HG02973 (cell line): ENCODE measurements around the gene CDH3.

Source experiments
- ATAC-seq: cut with Tn5 transposase; IDR thresholded peaks from one replicate; pipeline ENCODE4 v1.9.1; 2021; ENCODE audit warnings: moderate library complexity; ENCODE audit not compliant: unreplicated experiment

The CDH3 gene

DNA sequence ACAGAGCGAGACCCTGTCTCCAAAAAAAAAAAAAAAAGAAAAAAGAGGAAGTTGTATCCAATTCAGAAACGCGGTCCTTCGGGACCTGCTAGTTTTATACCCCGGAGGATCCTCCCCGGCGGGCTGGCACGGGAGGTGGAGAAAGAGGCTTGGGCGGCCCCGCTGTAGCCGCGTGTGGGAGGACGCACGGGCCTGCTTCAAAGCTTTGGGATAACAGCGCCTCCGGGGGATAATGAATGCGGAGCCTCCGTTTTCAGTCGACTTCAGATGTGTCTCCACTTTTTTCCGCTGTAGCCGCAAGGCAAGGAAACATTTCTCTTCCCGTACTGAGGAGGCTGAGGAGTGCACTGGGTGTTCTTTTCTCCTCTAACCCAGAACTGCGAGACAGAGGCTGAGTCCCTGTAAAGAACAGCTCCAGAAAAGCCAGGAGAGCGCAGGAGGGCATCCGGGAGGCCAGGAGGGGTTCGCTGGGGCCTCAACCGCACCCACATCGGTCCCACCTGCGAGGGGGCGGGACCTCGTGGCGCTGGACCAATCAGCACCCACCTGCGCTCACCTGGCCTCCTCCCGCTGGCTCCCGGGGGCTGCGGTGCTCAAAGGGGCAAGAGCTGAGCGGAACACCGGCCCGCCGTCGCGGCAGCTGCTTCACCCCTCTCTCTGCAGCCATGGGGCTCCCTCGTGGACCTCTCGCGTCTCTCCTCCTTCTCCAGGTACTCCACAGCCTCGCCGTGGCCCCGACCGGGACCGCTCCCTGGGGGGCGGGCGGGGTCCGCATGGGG, at the start of gene CDH3:
CDH3 (plus strand) TSS at position 596 of the 779 bp plus-strand sequence; CDS start at position 666, 70 bp downstream.
- ATAC-seq: no peak

DNA sequence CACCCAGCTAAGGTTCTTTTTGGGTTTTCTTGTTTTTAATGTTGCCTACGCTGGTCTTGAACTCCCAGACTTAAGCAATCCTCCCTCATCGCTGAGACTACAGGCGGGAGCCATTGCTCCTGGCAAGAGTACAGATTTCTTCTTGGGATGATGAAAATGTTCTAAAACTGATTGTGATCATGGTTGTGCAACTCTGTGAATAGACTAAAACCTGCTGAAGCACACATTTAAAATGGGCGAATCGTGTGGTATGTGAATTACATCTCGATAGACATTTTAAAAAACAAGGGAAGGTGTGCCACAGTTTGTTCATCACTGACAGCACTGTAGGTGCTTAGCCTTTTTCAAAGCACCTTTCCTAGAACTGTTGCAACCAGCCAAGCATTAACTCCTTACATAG, 48.8 kb upstream of the CDH3 start:
- ATAC-seq: no peak

DNA sequence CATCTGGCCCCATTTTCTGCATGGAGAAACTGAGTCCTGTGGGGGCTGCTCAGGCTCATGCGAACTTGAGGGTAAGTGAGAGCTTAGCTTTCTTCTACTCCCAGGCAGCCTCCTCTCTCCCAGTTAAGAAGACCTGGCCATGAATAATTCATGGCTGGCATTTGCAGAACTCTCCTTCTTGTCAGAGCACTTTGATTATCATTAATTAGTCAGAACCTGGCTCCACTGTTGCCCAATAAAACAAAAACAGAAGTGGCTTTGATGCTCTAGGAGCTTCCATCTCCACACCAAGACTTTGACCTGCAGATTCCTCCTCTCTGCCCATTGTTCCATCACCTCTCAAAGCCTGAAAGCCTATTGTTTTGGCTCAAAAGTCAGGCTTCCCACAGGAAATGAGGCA, 45.5 kb upstream of the CDH3 start:
- no peak for ATAC-seq

DNA sequence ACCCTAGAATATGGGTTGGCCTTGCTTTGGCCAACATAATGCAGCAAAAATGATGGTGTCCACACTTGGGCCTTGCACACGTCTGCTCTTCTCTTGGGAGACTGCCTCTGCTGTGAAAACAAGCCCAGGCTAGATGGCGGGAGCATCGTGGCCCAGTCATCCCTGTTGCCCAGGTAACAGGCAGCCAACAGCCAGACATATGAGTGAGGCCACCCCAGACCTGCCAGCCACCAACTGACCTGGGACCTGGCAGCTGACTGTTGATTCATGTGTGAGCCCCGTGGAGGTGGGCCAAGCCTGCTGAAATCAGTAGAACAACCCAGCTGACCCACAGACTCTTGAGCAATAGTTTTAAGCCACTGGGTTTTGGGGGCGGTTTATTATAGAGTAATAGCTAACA, 39.4 kb upstream of the CDH3 start:
- ATAC-seq: no peak

DNA sequence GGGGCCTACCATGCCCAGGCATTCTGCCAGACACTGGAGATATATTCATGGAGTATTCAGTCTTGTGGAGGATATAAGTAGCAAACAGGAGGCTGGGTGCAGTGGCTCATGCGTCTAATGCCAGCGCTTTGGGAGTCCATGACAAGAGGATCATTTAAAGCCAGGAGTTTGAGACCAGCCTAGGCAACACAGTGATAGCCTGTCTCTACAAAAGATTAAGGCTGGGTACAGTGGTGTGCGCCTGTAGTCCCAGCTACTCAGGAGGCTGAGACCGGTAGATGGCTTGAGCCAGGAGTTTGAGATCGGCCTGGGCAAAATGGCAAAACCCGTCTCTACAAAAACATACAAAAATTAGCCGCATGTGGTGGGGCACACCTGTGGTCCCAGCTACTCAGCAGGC, 37.7 kb upstream of the CDH3 start:
- no peak for ATAC-seq

DNA sequence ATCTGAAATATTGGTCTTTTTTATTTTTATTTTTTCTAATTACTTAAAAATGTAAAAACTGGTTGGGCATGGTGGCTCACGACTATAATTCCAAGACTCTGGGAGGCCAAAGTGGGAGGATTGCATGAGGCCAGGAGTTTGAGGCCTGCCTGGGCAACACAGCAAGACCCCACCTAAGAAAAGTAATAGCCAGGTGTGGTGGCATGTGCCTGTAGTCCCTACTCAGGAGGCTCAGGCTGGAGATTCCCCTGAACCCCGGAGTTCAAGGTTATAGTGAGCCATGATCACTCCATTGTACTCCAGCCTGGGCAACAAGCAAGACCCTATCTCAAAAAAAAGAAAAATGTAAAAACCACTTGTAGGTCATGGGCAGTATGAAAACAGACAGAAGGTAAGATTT, 36.8 kb upstream of the CDH3 start:
- no peak for ATAC-seq

DNA sequence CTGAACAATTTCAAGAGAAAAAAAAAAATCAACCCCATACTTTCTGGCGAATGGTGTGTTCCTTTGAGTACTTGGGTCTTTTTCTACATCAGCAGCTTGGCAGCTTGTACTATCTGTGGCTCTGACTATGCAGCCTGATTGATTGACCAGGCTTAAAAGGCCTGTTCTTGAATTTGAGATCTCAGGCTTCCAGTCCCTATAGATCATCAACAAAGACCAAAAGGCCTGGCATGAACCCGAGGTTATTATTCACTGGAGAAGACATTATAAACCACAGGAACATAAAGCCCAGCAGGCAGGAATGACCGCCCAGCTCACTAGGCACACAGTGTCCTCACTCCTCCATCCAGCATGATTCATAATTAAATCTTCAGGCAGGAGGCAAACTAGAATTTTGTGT, 32.1 kb upstream of the CDH3 start:
- no peak for ATAC-seq

DNA sequence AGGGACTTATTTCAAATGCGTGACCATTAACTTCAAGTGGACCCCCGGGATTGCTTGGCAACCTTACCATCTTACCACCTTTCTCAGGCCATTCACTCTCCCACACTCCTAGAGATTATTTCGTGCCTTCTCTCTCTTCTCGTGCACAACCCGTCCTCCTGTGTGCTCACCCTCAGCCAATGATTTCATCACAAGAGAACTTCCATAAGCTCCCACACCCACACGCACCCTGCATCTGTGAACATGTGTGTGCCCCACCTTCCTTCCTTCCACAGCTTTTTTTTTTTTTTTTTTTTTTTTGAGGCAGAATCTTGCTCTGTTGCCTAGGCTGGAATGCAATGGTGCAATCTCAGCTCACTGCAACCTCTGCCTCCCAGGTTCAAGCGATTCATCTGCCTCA, 27.4 kb upstream of the CDH3 start:
- no peak for ATAC-seq

DNA sequence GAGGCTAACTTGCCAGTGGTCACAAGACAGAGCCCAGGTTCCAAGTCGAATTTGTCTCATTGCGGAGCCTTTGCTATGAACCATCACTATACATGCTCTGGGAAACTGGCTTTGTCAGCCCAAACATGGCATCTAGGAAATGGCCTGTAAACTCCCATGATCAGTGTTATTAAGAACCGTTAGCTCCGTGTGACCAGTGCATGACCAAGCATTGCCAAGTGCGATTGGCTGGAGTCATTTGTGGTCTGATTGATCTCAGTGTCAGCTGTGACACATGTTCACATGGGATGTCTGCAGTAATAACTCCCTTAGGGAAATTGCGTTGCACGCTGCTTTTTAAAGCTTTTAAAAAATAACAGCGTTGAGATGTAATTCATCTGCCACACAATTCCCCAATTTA, 18.6 kb upstream of the CDH3 start:
- ATAC-seq: no peak

DNA sequence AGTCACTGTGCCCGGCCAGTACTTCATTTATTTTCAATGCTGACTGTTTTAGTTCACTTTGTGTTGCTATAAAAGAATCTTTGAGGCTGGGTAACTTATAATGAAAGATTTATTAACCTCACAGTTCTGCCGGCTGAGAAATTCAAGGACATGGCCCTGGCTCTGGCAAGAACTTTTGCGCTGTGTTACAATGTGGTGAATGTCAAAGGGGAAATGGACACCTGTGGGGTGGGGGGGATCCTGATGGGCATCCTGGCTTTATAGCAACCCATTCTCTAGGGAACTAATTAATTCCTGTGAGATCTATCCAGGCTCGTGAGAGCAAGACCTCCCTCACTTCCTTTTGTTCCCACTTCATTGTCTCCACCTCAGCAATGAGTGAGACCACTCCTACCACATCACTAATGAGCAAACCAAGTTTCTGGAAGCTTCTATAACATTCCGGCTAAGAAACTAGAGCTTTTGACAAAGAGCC, 17.1 kb upstream of the CDH3 start:
- ATAC-seq: no peak

DNA sequence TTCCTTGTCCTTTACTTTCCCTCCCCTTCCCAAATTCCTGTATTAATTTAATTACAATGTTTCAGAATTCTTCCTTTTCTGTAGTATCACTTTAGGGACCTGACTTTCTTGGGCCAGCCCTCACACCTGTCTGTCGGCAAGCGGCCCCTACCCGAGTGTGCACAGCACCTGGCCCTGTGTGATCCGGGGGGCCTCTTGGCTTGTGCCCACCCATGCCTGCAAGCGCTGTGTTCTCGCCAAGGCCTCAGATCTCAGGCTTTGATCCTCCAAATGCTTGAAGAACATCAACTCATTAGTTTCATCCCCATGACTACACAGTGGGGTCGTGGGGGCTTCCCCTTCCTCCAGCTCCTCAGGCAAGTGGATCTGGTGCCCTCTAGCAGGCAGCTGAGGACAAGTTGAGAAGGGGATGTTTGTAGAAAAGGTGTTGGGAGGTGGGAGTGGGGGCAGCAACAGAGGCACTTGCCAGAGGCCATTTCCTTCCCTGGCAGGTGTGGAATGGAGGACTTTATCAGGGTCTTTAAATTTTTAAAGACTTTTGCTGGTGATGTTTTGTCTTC, 15.7 kb upstream of the CDH3 start:
- ATAC-seq: no peak

DNA sequence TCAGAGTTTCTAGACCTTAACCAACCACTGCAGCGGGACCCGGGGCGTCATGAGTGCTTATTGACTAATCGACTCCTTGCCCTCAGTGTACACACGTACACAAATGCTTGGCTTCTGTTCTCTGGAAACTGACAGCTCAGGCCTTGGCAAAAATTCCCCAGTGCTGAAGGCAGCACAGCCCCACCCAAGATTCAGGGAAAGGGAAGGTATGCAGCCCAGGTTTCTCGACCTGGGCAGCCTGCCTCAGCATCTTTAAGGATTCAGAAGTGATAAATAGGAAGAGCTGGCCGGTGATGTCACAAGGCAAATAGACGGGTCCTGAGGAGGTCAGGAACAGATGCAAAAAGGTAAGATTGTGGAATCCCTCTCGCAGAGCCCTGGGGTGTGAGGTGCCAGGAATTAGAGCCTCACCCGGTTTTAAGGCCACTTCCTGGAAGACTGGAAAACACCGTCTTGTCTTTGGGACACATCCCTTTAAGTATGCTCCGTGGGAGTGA, 9.0 kb upstream of the CDH3 start:
- no peak for ATAC-seq

DNA sequence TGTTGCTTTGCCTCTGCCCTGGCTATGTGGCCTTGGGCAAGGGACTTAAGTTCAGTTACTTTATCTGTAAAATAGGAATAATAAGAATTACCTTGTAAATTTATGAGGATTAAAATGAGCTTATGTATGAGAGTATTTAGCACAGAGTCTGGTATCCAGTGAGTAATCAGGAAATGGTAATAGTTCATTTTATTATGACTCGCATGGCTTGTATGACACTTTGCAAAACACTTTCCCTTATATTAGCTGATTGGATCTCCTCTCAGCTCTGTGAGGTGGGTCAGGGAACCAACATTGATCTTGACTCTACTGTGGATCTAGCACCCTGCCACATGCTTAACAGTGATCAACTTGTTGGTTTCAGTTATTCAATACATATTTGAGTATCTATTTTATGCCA, 8.3 kb upstream of the CDH3 start:
- ATAC-seq: no peak

DNA sequence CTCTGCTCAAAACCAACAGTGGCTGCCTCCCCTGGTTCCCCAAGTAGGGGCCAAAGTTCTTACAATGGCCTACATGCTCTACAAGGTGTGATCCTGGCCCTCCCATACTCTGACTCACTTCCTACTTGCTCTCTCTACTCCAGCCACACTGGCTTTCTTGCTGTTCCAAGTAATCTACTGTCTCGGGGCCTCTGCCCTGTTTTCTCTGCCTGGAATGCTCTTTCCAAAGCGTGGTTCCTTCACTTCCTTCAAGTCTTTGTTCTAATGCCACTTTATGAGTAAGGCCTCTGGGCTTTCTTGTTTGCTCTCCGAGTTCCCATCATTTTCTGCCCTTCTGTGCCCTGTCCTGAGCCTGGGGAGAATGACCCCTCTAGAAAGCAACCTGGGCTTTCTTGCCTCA, 4.1 kb upstream of the CDH3 start:
- no peak for ATAC-seq

DNA sequence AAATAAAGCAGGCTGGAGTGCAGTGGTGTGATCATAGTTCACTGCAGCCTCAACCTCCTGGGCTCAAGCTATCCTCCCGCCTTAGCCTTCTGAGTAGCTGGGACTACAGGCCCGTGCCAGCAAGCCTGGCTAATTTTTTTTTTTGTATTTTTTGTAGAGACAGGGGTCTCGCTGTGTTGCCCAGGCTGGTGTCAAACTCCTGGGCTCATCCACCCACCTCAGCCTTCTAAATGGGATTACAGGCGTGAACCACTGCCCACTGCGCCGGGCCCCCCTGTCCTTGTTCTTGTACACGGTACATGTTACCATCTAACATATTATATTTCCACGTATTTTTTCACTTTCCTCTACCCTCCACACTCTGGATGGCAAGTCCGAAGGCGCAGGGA, 3.1 kb upstream of the CDH3 start:
- no peak for ATAC-seq

DNA sequence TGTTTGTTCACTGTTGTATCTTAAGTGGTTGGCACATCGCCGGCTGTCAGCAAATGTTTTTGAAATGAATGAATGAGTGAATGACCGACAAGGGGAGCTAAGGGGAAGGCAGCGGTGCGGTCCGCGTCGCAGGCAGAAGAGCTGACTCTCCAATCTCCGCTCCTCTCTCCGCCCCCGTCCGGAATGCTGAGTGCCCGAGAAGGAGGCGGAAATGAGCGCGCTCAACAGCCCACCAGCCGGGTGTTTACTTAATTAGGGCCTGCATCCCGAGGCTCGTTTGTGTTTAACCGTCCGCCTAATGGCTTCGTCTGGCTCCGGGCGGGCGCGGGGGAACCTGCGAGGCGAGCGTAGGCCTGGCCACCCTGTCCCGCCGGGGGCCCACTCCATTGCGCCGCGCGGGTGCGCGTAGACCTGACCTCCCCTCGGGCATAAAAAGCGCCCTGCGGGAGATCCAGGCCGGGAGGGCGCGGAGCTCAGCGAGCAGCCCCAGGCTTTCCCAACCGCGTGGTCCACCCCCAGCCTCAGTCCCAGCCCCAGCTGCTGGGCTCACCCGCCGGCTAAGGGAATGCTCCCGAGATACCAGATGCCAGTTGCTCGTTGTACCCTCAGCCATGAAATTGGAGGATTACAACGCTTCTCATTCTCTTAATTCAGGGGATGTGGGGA, 2.5 kb upstream of the CDH3 start:
- no peak for ATAC-seq

DNA sequence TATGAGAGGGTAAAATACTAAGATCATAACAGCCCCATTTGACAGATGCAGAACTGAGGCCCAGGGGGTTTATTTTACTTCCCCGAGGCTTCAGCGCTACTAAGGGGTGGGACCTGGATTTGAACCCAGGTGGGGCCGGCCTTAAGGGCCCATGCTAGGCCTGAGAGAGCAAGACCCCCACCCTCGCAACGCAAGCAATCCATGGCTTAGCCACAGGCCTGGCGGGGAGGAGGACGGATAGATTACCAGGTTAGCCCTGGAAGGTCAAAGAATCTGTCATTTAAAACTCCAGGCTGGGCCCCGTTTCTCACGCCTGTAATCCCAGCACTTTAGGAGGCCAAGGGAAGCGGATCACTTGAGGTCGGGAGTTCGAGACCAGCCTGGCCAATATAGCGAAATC, 1.9 kb upstream of the CDH3 start:
- ATAC-seq: no peak

DNA sequence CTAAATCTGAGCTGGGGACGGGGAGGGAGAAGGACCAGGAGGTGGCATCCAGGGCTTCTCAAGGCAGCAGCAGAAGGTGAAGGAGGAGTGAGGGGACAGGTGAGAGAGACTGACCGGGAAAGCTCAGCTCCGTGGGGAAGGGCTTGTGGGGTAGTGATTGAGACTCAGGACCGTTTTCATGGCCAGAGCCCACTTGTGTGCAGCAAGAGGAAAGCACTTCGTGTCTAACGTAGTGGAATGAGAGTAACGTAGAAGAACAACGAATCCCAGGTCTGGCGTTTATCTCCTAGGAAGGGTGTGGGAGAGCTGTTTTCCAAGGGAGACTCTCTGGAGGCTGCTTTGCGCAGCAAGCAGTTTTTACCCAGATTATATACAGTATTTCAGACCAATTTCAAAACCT, 1.3 kb upstream of the CDH3 start:
- no peak for ATAC-seq

DNA sequence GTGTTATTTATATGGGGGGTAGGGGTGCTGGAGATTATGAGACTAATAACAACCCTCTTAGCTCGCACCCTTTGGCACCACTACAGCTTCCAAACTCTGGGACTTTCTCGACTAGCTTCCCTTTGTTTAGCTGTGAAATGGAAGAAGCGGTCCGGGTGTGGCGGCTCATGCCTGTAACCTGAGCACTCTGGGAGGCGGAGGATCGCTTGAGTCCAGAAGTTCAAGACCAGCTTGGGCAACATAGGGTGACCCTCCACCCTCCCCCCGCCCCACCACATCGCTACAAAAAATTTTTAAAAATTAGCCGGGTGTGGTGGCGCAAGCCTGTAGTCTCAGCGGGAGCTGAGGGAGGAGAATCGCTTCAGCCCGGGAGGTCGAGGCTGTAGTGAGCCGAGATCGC, 814 bp upstream of the CDH3 start:
- ATAC-seq: no peak

DNA sequence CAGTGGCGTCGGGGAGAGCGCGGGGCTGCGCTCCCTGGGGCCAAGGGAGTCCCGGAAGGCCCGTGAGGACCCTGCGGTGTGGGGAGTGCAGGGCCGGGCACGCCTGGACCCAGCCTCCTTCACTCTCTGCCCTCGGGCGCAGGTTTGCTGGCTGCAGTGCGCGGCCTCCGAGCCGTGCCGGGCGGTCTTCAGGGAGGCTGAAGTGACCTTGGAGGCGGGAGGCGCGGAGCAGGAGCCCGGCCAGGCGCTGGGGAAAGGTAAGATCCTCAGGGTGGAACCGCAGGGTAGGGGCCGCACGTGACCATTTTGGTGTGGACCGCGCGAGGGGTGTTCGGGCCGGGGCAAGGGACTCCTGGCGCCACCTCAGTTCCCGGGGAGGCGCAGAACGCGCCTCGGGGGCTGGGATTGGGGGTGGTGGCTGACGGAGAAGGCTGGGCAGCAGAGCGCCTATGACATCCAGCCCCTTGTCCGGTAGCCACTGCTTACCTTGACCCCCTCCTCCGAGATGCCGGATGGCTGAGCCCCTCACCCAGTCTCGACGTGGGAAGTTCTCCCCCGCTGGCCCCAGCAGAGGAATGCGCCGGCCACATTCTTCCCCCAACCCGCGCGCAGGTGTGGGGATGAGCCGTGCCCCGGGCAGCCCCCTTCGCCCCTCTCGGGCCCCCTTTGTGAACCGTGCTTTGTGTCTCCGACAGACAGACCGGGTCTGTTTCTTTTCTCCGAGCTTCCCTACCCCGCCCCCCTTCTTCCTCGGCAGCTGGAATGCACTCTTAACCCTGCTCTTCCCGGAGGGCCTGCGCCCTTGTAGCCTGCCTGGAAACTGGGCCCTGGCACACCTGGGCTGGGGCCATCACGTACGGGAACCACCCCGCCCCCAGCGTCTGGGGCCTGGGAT, 631 bp downstream of the CDH3 start:
- ATAC-seq: no peak
